HFFc6 (cell line): ENCODE measurements around the gene TAF11L4. TPM values are rescaled to one million over a fixed set of nuclear protein-coding genes. Genes with fewer than 3 reads are reported as not detected.
"Not testable (repeated sequence)": the region's sequence is repeated elsewhere in the genome, so short reads cannot be mapped to it uniquely, and the experiment has no call there.

ENCODE experiments used
- DNase-seq: peaks from one replicate; pipeline ENCODE4 v3.0.0-alpha.2; 2018
- H3K27ac Mint-ChIP-seq: 2 replicates; pipeline ENCODE4 v1.8.0; 2020; ENCODE audit warnings: mild to moderate bottlenecking, mixed read lengths
- H3K27me3 Mint-ChIP-seq: 2 replicates; pipeline ENCODE4 v1.8.0; 2021; ENCODE audit warnings: mild to moderate bottlenecking, moderate library complexity, mixed read lengths; ENCODE audit not compliant: insufficient read depth
- H3K36me3 Mint-ChIP-seq: 2 replicates; pipeline ENCODE4 v1.8.0; 2021; ENCODE audit warnings: low read depth, mixed read lengths
- H3K4me1 Mint-ChIP-seq: 2 replicates; pipeline ENCODE4 v1.8.0; 2020; ENCODE audit warnings: low read depth, mixed read lengths
- H3K4me3 Mint-ChIP-seq: 2 replicates; pipeline ENCODE4 v1.8.0; 2020; ENCODE audit warnings: mild to moderate bottlenecking, moderate library complexity, mixed read lengths
- H3K9me3 Mint-ChIP-seq: 2 replicates; pipeline ENCODE4 v1.8.0; 2020; ENCODE audit warnings: mild to moderate bottlenecking, mixed read lengths
- long read RNA-seq: library from polyadenylated mRNA; unstranded; transcript quantifications from one replicate; pipeline ENCODE4 v2.0.0, GENCODE V29; 2019
- total RNA-seq, 6 experiments: library from RNA; stranded (reverse); fragmentation: NEBNext Ultra II Directional; extraction: Animal tissue kit (Norgen Biotek cat#: 25700); gene quantifications; 2 replicates in 1 of 6; 3 replicates in 5 of 6; pipeline ENCODE4 v1.2.3, GENCODE V29; 2021
- TF ChIP-seq, protein P1 (sequence below): fragments of 200-600 bp; sonication (generic); IDR thresholded peaks from 2 replicates; pipeline ENCODE4 v1.5.0; 2021; ENCODE audit warnings: antibody characterized with exemption, mild to moderate bottlenecking

TAF11L4 gene
- not detected for total RNA-seq
- long read RNA-seq, result 0 reads

DNA sequence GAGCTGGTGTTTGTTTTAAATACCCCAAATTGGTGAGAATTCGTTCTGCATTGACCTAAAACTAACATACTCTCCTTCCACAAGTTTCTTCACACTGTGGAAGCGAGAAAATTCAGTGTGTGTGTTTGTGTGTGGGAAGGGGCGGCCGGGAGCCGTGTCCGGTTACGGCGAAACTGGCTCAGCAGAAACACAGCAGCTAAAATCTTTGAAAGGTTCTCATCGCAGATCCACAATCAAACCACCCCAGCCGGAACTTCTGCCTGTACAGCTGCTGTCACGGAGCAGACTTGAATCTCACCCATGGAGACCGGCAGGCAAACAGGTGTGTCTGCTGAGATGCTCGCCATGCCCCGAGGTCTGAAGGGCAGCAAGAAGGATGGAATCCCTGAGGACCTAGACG is at the start of gene TAF11L4:
TSS of gene TAF11L4 (plus strand) at position 301 of the 400 bp plus-strand sequence.
- not testable (repeated sequence) for H3K36me3 Mint-ChIP-seq, H3K27me3 Mint-ChIP-seq, H3K4me1 Mint-ChIP-seq, H3K27ac Mint-ChIP-seq, H3K9me3 Mint-ChIP-seq, H3K4me3 Mint-ChIP-seq, DNase-seq

DNA sequence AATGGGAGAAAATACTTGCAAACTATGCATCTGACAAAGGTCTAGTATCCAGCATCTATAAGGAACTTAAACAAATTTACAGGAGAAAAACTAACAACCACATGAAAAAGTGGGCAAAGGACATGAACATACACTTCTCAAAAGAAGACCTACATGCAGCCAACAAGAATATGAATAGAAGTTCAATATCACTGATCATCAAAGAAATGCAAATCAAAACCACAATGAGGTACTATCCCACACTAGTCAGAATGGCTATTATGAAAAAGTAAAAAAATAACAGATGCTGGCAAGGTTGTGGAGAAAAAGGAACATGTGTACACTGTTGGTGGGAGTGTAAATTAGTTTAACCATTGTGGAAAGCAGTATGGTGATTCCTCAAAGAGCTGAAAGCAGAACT is 46.5 kb upstream of the TAF11L4 start:
- H3K27me3 Mint-ChIP-seq, H3K4me1 Mint-ChIP-seq, DNase-seq, H3K27ac Mint-ChIP-seq, H3K36me3 Mint-ChIP-seq, H3K9me3 Mint-ChIP-seq, H3K4me3 Mint-ChIP-seq: not testable (repeated sequence)

DNA sequence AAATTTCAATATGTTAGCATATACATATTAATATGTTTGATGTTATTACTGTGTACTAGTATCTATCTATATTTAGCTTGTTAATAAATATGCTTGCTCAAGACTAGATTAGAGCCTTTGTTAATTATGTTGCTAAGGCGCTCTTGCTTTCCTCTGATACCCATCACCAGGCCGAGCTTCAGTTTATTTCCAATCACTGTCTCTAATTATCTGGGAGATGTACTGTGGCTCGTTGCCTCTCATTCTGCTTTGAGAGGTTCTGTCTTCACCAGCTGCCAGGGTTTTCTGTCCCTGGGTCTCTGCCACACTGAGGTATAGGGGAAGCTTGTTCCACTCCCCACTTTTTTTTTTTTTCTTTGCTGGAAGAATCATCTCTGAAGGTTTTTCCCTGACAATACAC is 44.6 kb upstream of the TAF11L4 start:
- H3K4me3 Mint-ChIP-seq, result no peak overlapping the region
- no peaks in the 10 kb centered on the region for H3K9me3 Mint-ChIP-seq
- no peak overlapping the region for H3K27ac Mint-ChIP-seq
- TF ChIP-seq, protein P1, sequence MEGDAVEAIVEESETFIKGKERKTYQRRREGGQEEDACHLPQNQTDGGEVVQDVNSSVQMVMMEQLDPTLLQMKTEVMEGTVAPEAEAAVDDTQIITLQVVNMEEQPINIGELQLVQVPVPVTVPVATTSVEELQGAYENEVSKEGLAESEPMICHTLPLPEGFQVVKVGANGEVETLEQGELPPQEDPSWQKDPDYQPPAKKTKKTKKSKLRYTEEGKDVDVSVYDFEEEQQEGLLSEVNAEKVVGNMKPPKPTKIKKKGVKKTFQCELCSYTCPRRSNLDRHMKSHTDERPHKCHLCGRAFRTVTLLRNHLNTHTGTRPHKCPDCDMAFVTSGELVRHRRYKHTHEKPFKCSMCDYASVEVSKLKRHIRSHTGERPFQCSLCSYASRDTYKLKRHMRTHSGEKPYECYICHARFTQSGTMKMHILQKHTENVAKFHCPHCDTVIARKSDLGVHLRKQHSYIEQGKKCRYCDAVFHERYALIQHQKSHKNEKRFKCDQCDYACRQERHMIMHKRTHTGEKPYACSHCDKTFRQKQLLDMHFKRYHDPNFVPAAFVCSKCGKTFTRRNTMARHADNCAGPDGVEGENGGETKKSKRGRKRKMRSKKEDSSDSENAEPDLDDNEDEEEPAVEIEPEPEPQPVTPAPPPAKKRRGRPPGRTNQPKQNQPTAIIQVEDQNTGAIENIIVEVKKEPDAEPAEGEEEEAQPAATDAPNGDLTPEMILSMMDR, result no peak
- H3K27me3 Mint-ChIP-seq, result peaks cover 4% of the 10 kb centered on the region; the same call in 1 of the 2 replicates
- H3K4me1 Mint-ChIP-seq, result no peaks in the 10 kb centered on the region
- DNase-seq, result no peak
- no peaks in the 10 kb centered on the region for H3K36me3 Mint-ChIP-seq

DNA sequence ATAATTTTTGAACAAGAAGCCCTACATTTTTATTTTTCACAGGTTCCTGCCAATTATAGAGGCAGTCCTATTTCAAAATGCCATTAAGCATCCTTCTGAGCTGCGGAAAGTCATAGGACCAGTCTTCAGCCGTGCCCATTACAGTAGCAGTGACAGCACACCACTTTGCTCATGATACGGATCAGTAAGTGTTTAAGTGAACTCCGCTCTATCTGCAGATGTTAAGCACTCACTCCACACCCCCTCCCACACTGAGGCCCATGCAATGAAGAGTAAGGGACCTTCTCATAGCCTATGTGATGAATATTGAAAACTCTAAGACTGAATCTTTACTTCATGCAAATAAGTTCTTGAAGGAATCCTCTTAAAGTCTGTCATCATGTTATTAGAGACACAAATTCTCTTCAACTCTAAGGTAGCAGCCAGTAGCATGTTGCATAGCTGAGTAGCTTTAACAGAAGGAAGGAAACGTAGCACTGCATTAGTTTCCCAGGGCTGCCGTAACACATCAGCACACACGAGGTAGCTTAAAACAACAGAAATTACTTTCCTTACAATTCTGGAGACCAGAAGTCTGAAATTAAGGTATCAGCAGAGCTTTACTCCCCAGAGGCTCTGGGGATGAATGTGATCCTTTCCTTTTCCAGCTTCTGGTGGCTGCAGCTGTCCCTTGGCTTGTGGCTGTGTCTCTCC is 43.9 kb upstream of the TAF11L4 start:
- Mint-ChIP-seq H3K9me3 (no peaks in the 10 kb centered on the region), H3K4me1 (no peaks in the 10 kb centered on the region), H3K36me3 (no peaks in the 10 kb centered on the region), H3K27me3 (peaks cover 4% of the 10 kb centered on the region; the same call in 1 of the 2 replicates), H3K4me3 (no peak overlapping the region), H3K27ac (no peak overlapping the region)
- no peak for DNase-seq
- TF ChIP-seq, protein P1, result no peak

DNA sequence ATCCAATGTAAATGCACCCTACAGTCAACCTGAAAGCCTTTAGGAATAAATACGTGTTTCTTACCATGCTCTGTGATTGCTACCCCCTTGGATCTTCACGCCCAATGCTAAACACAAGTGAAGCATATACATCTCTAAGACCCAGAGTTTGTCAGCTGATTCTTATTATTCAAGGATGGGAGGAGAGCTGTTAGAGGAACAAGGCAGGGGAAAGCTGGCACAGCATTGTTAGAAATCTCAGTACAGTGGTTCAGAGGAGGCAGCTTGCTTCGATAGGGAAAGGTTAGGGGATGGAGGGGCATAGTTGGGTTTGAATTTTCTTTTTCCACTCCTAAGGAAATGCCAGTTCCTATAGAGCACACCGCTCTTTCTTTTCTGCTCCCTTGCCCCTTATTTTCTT is 40.2 kb upstream of the TAF11L4 start:
- Mint-ChIP-seq H3K9me3 (no peaks in the 10 kb centered on the region), H3K27me3 (0 out of 2 replicates have a peak, but pooled peaks cover 4% of the 10 kb centered on the region), H3K4me1 (no peaks in the 10 kb centered on the region), H3K4me3 (no peak overlapping the region), H3K36me3 (no peaks in the 10 kb centered on the region), H3K27ac (no peak overlapping the region)
- TF ChIP-seq, protein P1, result no peak
- no peak for DNase-seq

DNA sequence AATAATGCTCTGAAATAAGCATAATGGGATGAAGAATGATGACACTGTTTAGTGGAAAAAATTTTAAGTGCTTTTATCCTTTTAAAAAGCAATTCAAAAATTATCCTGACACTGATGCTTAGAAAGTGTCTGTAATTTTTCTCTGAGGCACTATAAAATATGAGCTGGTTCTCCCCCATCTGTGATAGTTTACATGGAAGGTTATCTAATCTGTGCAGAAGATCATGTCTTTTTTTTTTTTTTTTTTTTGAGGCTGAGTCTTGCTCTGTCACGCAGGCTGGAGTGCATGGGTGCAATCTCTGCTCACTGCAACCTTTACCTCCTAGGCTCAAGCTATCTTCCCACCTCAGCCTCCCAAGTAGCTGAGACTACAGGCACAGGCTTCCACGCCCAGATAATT is 38.8 kb upstream of the TAF11L4 start:
- H3K27ac Mint-ChIP-seq, result no peak overlapping the region
- TF ChIP-seq, protein P1, result no peak
- H3K4me3 Mint-ChIP-seq, result no peak overlapping the region
- H3K9me3 Mint-ChIP-seq, result no peaks in the 10 kb centered on the region
- no peaks in the 10 kb centered on the region for H3K36me3 Mint-ChIP-seq
- no peaks in the 10 kb centered on the region for H3K4me1 Mint-ChIP-seq
- peaks cover 6% of the 10 kb centered on the region; the same call in 1 of the 2 replicates for H3K27me3 Mint-ChIP-seq
- DNase-seq, result no peak

DNA sequence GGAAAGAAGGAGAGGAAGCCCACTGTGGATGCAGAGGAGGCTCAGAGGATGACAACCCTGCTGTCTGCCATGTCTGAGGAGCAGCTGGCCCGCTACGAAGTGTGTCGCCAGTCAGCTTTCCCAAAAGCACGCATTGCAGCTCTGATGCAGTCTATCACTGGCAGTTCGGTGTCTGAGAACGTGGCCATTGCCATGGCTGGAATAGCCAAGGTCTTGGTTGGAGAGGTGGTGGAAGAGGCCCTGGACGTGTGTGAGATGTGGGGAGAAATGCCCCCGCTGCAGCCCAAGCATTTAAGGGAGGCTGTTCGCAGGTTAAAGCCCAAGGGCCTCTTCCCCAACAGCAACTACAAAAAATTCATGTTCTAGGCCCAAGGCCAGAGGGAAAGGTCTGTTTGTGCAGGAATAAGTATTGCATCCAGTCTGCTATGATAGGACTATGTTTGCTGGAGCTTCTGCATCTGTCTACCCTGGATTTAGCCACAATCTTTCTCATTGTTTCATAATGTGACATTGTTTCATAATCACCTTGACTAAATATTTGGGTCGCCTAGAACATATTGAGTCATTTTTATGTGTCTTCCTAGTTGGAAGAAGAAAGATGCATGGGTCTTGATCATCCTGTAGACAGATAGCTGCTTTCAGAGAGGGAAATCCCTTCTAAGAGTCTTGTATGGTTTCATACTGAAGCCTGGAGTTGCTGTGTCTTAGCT is 35.0 kb upstream of the TAF11L4 start:
- H3K4me3 Mint-ChIP-seq, H3K36me3 Mint-ChIP-seq, H3K4me1 Mint-ChIP-seq, H3K27ac Mint-ChIP-seq, H3K9me3 Mint-ChIP-seq, DNase-seq: not testable (repeated sequence)
- peaks cover 13% of the 10 kb centered on the region for H3K27me3 Mint-ChIP-seq
